PC-9 (cell line): Measurements from ENCODE around the gene GSTM1. TPM values are rescaled to one million over a fixed set of nuclear protein-coding genes. Genes with fewer than 3 reads are reported as not detected.
A peak's percentile ranks its signal among the peaks of the same experiment; 100 is the strongest.
"Not testable (repeated sequence)": the region's sequence is repeated elsewhere in the genome, so short reads cannot be mapped to it uniquely, and the experiment has no call there.

Experiments
- BruUV-seq: library from RNA; stranded (reverse); fragments of 400-500 nt; replicated peaks from 2 replicates; lab custom pipeline; 2021; lab: Mats Ljungman, UMichigan
- CTCF ChIA-PET: fragments of 300-600 bp; sonication (Branson Sonifier 250); formaldehyde crosslinking; loops from one replicate; lab custom pipeline; 2022; ENCODE audit warnings: antibody characterized with exemption; lab: Charles Lee
- POLR2A ChIA-PET: fragments of 300-600 bp; sonication (Branson Sonifier 250); formaldehyde crosslinking; loops from one replicate; lab custom pipeline; 2022; ENCODE audit warnings: antibody characterized with exemption; ENCODE audit not compliant: unreplicated experiment; lab: Charles Lee
- DNase-seq, 2 experiments: peaks; one replicate each; pipeline versions ENCODE4 v3.0.0 to v3.0.0-alpha.2; 2015 to 2022; ENCODE audit warnings: mixed read lengths in 1 of 2
- H2AFZ ChIP-seq: fragments of 200-600 bp; sonication (generic); 2 replicates; pipeline ENCODE4 v1.8.1; 2017; ENCODE audit warnings: antibody characterized with exemption
- H3F3A ChIP-seq: fragments of 200-600 bp; sonication (generic); 2 replicates; pipeline ENCODE4 v1.8.1; 2017; ENCODE audit warnings: antibody characterized with exemption, mild to moderate bottlenecking, low read depth; ENCODE audit not compliant: insufficient read depth
- H3K27ac ChIP-seq: fragments of 200-600 bp; sonication (generic); 2 replicates; pipeline ENCODE4 v1.6.1; 2016; ENCODE audit warnings: mixed run types
- H3K27me3 ChIP-seq: fragments of 200-600 bp; sonication (generic); 2 replicates; pipeline ENCODE4 v1.6.1; 2016; ENCODE audit warnings: low read depth, mixed run types; ENCODE audit not compliant: insufficient read depth
- H3K36me3 ChIP-seq: fragments of 200-600 bp; sonication (generic); 2 replicates; pipeline ENCODE4 v1.6.1; 2016; ENCODE audit warnings: low read depth, mixed run types
- H3K4me1 ChIP-seq: fragments of 200-600 bp; sonication (generic); replicated peaks from 2 replicates; pipeline ENCODE4 v1.6.1; 2016; ENCODE audit warnings: mixed run types; ENCODE audit not compliant: insufficient read depth
- H3K4me2 ChIP-seq: fragments of 200-600 bp; sonication (generic); 2 replicates; pipeline ENCODE4 v1.6.1; 2017; ENCODE audit warnings: mixed run types
- H3K4me3 ChIP-seq: fragments of 200-600 bp; sonication (generic); 2 replicates; pipeline ENCODE4 v1.6.1; 2016; ENCODE audit warnings: mixed run types
- H3K79me2 ChIP-seq: fragments of 200-600 bp; sonication (generic); 2 replicates; pipeline ENCODE4 v1.6.1; 2017; ENCODE audit warnings: low read depth, mixed run types
- H3K9me2 ChIP-seq: fragments of 200-600 bp; sonication (generic); 2 replicates; pipeline ENCODE4 v1.8.1; 2017; ENCODE audit warnings: mild to moderate bottlenecking; ENCODE audit not compliant: insufficient read depth
- H3K9me3 ChIP-seq: fragments of 200-600 bp; sonication (generic); 2 replicates; pipeline ENCODE4 v1.8.1; 2016; ENCODE audit warnings: low read depth; ENCODE audit not compliant: insufficient read depth
- H4K20me1 ChIP-seq: fragments of 200-600 bp; sonication (generic); 2 replicates; pipeline ENCODE4 v1.8.1; 2017; ENCODE audit not compliant: insufficient read depth
- EZH2 ChIP-seq: fragments of 200-600 bp; sonication (generic); IDR thresholded peaks from 2 replicates; pipeline ENCODE4 v1.8.0; 2017; ENCODE audit warnings: antibody characterized with exemption, low read depth
- intact Hi-C: fragments of 100-400 bp; cut with micrococcal nuclease; formaldehyde crosslinking; loops from one replicate; pipeline ENCODE4 v1.10.0; 2022; ENCODE audit not compliant: unreplicated experiment
- total RNA-seq: library from RNA; stranded (reverse); gene quantifications from 2 replicates; pipeline ENCODE4 v1.2.3, GENCODE V29; 2021
- TF ChIP-seq, protein P1 (sequence below): fragments of 200-600 bp; sonication (generic); conservative IDR thresholded peaks from 2 replicates; pipeline ENCODE4 v1.6.1; 2017; ENCODE audit warnings: mixed run types, antibody characterized with exemption, mild to moderate bottlenecking, moderate library complexity

Gene GSTM1
- total RNA-seq, 1 experiment from 2014 or later = not detected

DNA sequence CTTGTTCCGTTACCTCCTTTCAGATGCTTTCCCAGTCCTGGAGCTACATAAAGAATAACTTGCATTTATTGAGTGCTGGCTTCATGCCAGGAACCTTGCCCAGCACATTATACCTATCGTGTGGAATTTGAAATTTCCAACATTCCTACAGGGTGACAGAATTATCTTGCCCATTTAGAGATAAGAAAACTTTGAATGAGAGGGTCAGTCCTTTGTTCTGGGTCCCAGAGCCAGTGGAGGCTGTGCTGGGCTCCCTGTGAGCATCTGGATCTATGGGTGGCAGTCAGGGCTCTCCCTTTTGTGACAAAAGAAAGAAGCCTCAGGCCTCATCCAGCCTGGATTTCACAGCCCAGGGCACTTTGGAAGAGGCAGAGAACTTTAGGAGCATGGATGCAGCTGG lies 28.5 kb upstream of the GSTM1 start:
- Histone ChIP-seq H3K27ac (no peak overlapping the region), H3K27me3 (no peaks in the 10 kb centered on the region), H3K4me2 (peak overlapping the region; percentile 28), H3K79me2 (no peaks in the 10 kb centered on the region), H3F3A (peaks cover 15% of the 10 kb centered on the region; the same call in 1 of the 2 replicates), H4K20me1 (no peaks in the 10 kb centered on the region), H3K9me3 (0 out of 2 replicates have a peak, but pooled peaks cover 3% of the 10 kb centered on the region), H3K9me2 (no peaks in the 10 kb centered on the region), H3K4me3 (no peak overlapping the region), H2AFZ (no peak overlapping the region), H3K36me3 (no peaks in the 10 kb centered on the region), H3K4me1 (peaks cover 47% of the 10 kb centered on the region)
- intact Hi-C loops = loop anchor here (5.0 kb wide), 1 partner anchor 58 kb away; no protein-coding TSS in a partner anchor
- peak; percentile 44 to 71 for DNase-seq
- no TSS peak for BruUV-seq
- POLR2A ChIA-PET = interaction anchor here (0.6 kb wide), 1 partner anchor 59 kb away, joined by 3 read pairs; no protein-coding TSS in a partner anchor
- TF ChIP-seq, protein P1, sequence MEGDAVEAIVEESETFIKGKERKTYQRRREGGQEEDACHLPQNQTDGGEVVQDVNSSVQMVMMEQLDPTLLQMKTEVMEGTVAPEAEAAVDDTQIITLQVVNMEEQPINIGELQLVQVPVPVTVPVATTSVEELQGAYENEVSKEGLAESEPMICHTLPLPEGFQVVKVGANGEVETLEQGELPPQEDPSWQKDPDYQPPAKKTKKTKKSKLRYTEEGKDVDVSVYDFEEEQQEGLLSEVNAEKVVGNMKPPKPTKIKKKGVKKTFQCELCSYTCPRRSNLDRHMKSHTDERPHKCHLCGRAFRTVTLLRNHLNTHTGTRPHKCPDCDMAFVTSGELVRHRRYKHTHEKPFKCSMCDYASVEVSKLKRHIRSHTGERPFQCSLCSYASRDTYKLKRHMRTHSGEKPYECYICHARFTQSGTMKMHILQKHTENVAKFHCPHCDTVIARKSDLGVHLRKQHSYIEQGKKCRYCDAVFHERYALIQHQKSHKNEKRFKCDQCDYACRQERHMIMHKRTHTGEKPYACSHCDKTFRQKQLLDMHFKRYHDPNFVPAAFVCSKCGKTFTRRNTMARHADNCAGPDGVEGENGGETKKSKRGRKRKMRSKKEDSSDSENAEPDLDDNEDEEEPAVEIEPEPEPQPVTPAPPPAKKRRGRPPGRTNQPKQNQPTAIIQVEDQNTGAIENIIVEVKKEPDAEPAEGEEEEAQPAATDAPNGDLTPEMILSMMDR = no peak
- no peak for TF ChIP-seq EZH2
- CTCF ChIA-PET = interaction anchor here (0.6 kb wide), 1 partner anchor 129 kb away, joined by 4 read pairs; no protein-coding TSS in a partner anchor

DNA sequence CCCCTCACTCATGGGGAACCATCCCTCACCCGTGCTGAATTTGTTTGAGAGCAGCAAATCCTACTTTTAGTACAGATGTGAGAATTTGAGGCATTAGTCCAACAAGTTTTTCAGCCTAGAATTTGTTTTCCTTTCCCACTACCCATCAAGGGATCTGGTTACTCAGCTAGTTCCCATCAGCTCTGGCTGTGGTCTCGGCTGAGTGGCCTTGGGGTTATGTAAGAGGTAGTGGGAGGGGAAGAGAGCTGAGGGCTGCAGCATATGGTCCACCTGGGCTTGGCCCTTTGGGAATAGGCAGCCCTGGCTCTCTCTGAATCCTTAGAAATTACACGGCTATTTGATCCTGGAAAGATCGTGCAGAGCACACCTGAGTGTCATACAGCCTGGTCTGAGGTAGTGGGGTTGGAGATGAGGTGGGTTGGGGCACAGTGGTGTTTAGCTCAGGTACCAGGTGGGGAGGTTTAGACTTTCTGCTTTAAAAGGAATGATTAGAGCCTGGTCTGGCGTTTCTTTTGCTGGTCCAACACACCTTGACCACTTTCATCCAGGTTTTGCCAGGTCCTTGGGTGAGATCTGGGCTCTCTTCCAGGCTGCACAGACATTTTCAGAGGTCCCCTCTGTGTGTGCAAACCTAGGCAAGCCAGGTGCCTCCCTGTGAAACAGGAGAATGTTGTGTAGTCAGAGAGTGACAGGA lies 27.5 kb upstream of the GSTM1 start:
- intact Hi-C loops = loop anchor here (5.0 kb wide), 1 partner anchor 57 kb away; no protein-coding TSS in a partner anchor
- Histone ChIP-seq H2AFZ (no peak overlapping the region), H3F3A (peaks cover 22% of the 10 kb centered on the region; the same call in 1 of the 2 replicates), H3K27ac (no peak overlapping the region), H4K20me1 (no peaks in the 10 kb centered on the region), H3K9me2 (no peaks in the 10 kb centered on the region), H3K4me1 (peaks cover 50% of the 10 kb centered on the region), H3K4me2 (no peak overlapping the region), H3K9me3 (no peaks in the 10 kb centered on the region), H3K27me3 (no peaks in the 10 kb centered on the region), H3K36me3 (no peaks in the 10 kb centered on the region), H3K79me2 (no peaks in the 10 kb centered on the region), H3K4me3 (no peak overlapping the region)
- no peak for DNase-seq
- CTCF ChIA-PET = interaction anchor here (0.6 kb wide), 1 partner anchor 130 kb away, joined by 4 read pairs; no protein-coding TSS in a partner anchor
- no TSS peak for BruUV-seq
- POLR2A ChIA-PET = no interaction called here
- TF ChIP-seq EZH2 = no peak
- TF ChIP-seq, protein P1 = no peak

DNA sequence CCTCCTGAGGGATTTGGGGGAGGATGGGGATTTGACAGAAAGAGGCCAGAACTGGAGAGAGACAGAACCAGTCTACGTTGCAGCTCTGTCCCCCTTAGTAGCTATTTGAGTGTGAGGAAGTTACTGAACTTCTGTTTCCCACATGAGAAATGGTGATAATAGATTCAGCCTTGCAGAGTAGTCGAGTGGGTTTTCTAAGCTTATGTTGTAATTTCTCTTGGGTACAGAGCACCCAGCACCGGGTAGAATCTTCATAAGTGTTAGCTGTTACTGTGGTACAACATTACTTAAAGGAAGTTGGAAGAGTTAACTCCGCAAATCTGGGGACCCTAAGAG lies 27.0 kb upstream of the GSTM1 start:
- H3K9me3 ChIP-seq, H3K4me3 ChIP-seq, H3K9me2 ChIP-seq, H2AFZ ChIP-seq, intact Hi-C loops, H3K4me2 ChIP-seq, H3K27ac ChIP-seq, H3K36me3 ChIP-seq, H4K20me1 ChIP-seq, POLR2A ChIA-PET, BruUV-seq, H3K27me3 ChIP-seq, H3K79me2 ChIP-seq, DNase-seq: not testable (repeated sequence)
- peaks cover 22% of the 10 kb centered on the region; the same call in 1 of the 2 replicates for H3F3A ChIP-seq
- CTCF ChIA-PET = interaction anchor here (0.6 kb wide), 1 partner anchor 11 kb away, joined by 3 read pairs; no protein-coding TSS in a partner anchor
- peaks cover 48% of the 10 kb centered on the region for H3K4me1 ChIP-seq
